Measurements from ENCODE around the gene UACA.

Gene UACA

DNA sequence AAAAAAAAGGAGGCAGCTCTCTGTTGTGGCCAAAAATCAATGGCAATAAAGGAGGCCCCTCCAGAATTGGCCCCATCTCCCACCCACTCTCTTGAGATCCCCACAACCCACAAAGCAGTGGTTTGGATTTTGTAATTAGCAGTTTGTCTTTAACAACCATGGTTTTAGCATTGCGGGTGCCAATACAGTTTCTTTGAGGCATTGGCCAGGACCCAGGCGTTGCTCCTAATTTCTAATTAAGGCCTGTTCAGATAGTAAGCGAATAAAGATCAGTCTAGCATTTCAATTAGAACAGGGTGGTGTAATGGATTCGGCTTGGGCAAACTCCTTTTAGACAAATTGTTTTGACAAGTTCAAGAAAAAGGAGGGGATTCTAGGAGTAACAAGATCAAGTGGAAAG lies 23.6 kb upstream of the UACA start:
- no peak for DNase-seq

DNA sequence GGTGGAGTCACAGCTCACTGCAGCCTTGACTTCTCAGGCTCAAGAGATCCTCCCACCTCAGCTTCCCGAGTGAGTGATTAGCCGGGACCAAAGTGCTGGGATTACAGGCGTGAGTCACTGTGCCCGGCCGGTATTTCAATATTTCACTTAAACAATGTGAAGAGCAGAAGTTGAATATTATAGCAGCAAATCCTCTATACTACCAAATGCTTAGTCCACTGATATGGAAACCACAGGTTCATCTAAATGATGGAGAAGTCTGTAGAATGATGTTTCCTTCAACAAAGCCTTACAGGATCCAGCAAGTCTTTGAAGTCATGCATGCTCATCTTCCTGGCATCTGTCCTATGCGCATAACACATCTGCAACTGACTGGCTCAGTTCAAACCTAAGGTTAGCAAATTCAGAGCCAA lies 20.3 kb upstream of the UACA start:
- no peak for DNase-seq

DNA sequence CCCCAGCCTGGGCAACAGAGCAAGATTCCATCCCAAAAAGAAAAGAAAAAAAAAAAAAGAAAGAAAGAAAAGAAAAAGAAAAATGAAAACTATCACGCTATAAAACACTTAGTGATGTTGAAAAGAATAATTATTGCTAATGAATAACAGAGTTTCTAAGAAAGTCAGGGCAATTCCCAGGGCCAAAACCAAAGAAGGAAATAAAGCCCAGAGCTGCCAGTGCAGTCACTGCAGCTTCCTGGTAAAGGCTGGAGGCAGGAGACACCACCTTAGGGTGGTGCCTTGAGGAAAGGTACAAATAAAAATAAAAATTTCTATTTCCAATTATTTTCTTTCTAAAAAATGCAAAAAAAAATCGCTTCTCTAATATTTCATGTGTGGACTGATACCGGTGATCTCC lies 19.7 kb upstream of the UACA start:
- no peak for DNase-seq

DNA sequence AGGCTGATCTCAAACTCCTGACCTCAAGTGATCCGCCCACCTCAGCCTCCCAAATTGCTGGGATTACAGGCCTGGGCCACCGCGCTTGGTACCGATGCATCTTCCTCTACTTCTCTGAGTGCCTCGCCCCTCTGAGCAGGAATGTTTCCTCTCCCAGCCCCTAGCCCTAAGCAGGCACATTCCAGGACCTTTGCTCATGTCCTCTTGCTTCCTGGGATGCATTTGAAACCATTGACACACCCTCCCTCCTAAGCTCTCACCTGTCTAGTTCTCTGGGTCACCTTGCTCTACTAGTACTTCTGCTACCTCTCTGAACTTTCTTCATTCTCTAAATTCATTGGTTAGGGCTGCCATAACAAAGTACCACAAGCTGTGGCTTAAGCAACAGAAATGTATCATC lies 17.9 kb upstream of the UACA start:
- DNase-seq = no peak

DNA sequence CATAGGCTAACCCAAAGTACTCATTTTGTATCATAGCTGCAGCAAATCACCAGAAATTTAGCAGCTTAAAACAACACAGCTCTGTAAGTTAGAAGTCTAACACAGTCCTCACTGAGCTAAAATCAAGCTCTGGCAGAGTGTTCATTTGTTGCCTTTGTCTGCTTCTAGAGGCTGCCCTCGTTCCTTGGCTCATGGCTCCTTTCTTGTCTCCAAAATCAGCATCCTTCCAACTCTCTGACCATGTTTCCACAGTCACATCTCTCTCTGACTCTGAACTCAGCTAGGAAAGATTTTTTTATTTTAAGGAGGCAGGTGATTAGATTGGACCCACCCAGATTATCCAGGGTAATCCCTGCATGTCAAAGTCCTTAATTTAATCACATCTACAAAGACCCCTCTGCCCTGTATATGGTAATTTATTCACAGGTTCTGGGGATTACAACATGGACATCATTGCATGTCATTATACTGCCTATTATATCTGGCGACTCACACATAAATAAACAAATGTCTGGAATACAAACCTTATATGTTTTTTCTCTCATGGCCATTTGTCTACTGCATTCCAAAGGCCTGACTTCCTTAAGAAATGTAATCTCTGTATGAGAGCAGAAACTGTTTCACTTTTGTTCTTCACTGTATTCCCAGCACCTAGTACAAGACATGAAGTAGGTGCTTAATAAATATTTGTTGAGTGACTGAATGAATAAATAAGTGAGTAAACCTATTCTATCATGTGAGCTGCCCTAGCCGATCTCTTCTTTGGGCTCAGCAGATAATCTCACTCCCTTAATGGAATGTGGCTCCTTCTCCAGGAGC lies 15.1 kb upstream of the UACA start:
- DNase-seq = no peak

DNA sequence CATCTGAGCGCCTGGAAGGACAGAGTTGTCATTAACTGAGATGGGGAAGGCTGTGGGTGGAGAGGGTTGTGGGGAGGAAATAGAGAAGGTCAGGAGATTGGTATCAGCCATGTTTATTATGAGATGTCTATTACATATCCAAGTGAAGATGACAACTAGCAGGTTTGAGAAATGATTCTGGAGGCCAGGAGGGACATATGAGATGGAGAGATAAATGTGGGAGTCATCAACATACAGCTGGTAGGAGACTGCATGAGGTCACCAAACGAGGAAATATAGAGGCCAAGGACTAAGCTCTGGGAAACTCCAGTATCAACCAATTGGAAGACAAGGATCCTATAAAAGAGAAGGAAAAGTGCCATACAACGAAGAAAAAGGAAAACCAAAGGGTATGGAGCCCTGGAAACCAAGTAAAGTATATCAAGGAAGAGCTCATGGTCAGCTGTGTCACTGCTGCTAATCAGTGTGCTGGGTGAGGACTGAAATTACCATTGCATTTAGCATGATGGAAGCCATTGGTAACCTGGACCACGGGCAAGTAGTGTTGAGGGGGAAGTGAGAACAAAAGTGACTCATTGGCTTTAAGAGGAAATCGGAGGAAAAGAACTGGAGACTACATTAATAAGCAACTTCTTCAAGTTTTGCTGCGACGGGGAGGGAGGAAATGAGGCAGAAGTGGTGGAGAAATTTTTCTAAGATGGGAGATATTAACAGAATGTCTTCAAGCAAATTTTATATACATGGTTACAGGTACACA lies 14.0 kb upstream of the UACA start:
- no peak for DNase-seq

DNA sequence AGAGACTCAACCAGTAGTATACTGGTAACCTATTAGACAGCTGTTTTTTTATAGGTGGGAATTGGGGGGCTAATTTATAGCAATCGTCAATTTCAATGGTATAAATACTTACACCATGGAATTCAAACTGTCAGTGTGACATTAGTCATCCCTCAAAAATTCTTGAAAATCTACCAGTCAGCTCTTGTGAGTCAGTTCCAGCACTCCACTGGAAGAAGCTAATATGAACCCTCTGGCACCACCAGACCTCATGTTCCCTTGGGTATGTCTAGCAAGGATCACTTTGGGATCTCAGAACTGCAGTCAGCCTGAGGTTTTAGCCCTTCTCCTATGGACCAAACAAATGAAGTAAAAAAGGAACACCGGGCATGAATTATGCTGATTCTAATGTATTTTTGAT lies 11.8 kb upstream of the UACA start:
- no peak for DNase-seq

DNA sequence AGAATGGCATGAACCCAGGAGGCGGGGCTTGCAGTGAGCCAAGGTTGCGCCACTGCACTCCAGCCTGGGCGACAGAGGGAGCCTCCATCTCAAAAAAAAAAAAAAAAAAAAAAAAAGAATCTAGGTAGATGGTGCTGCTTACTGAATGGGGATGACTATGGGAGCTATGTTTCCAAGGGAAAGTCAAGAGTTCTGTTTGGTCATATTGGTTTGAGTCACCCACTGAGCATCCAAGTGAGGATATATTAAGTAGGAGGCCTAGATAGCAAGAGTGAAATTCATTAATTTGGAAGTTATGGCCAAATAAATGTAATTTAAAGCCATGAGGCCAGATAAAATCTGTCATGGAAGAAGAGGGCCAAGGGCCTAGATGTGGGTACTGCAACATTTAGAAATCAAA lies 9.0 kb upstream of the UACA start:
- no peak for DNase-seq

DNA sequence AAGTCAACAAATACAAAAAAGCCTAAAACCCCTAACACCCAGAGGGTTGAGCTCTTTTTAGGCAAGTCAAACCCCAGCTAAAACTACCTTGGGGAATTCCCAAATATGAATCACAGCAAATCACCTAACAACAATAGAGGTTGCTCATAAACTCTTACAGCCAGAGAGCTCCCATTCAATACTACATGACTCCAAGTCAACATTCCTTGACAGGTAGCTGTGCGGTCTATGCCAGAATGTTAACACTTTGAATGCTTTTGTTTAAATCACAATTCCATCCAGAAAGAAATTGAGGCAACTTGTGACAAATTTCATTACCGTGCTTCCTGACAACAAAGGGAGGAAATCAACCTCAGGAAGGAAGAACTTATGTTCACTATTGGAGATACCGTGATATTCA lies 7.5 kb upstream of the UACA start:
- DNase-seq = no peak

DNA sequence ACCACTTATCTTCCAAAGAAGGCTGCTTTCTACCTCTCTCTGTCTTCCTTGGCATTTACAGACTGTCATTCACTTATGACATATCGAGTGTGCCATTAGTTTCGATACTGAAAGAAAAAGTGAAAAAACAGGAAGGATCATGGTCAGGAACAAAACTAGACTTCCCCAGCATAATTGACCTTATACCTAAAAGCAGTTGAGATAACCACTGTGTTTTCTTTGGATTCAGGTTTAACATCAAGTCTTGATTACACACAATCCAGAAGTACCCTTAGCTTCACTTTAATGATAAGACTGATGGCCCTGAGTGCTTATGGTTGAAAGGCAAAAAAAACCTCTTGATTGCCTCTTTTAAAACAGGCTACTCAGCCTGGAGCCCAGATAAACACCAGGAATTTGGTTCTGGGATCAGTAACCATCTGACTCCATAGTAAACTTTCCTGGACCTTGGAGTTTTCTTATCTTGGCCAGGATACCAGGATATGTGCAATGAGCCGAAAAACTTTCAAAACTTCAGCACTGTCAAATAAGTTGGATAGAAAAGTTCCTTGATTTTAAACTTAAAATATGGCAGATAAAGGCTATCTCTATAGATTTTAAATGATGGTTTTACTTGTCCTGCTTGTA lies 5.0 kb upstream of the UACA start:
- no peak for DNase-seq

DNA sequence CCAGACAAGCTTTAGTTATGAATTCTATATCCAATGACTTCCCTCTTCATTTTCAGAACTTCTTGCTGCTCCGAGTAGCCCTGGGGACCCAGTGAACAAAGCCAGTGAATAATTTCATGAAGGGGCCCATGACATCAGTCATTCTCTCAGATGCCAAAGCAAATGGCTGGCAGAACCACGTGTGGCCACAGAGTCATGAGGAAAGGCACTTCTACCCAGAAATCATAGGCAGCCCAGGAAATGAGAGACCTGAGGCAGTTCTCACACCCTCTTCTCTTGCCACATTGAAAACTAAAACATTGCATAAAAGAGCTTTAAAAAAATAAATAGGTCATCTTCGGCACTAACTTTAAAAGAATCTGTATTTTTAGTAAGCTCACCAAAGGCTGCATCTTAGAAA lies 4.3 kb upstream of the UACA start:
- DNase-seq = no peak

DNA sequence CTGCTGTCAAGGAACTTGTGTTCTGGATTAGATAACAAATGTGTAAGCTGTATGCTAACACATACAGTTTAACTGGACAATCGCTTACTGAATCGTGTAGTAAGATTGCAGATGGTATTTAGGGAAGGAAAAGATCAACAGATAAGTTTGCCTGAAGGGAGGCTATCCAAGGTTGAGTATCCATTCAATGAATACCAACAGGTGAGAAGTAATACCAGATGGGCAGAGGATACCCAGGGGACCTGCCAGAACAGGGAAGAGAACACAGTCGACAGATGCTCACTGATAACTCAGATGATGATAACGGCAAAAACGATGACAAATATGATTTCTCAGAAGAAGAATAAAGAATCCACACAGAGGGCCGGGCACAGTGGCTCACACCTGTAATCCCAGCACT lies 3.2 kb upstream of the UACA start:
- no peak for DNase-seq

DNA sequence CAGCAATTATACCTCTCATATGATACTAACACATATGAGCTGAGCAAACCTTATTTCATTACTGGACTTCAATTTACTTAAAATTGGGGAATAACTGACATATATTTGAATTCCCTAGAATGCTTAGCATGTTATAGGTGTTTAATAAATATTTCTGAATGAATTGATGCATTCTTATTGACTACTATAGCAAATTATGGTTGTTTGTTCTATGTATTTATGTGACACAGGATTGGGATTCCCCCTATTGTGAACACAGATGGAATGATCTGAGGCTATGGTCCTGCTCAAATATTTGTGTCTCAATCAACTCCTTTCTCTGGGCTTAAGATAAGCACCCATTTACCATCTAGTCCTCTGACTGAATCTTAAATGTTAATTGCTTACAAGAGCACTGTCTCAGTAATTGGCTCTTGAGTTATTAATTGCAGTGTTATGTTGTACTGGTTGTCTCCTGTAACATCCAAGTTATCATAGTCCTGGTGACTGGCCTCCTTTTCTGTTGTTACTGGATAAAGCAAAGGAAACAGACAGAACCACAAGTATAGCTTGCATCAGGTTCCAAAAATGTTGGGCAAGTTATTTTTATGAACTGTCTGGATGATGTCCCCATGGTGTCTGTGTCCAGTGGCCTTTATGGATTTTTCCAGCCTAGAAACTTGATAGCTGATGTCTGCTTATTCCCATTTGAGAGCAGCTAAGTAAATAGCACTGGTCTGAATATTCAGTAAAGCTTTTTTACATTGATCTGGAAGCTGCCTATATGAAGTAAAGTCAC lies 2.3 kb upstream of the UACA start:
- no peak for DNase-seq

DNA sequence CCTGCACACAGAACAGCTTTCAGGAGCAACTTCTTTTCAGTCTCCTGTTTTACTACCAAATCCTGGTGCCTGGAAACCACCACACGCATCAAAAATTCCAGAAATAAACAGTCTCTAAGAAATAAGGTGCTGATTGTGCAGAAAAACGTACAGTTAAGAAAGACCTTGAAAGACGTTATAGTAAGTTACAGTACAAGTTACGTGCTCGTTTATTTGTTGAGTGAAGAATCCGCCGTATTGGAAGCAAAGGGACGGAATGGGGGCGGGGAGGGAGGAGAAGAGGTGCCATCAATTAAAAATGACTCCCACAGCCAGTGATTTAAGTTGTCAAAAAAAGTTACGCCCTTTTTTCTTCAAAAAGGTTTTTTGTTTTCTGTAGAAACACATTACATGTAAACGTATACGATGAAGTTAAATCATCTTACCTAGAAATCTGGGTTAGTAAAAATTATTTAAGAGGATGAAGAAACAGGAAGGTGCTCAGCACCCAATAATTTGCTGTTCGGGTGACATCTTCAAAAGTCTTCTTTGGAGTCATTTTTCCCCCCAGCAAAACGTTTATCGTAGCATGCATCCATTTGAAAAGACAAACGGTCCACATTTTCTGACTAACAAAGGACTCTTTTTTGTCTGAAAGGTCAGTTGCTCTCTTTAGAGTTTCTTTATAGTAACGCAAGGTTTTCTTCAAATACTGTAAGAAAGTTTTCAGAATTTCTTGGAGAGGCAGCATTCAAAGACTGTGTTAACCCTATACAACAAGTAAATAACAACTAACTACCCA lies 782 bp upstream of the UACA start:
- no peak for DNase-seq

DNA sequence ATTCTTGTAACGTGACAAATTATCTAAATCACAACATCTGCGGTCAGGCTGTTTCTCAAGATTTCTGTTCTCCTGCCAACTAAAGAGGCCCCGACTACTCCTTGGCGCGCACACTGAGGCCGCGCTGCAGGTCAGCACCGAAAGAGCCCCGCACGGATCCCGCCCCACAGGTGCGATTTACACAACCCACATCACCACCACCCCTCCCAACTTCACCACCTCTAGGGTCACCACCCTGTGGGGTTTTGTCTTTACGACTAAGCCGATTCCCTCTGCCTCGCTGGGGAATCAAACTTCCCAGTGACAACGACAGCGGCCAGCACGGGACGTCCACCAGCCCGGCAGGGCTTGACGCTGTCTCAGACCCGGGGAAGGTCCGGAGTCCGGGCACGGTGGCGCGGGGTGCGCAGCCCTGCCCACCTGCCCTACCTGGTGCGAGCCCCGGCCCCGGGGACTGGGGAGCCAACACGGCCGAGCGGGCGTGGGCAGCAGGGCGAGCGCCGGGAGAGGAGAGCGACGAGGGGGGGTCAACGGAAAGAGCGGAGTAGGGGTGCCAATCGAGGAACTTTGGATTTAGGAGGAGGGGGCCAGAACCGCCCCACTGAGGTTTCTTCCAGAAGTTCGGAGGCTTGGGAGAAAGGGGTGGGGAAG lies 764 bp downstream of the UACA start:
- peak in 4 of 14 donors; percentile 38 to 45 (median 43) for DNase-seq

DNA sequence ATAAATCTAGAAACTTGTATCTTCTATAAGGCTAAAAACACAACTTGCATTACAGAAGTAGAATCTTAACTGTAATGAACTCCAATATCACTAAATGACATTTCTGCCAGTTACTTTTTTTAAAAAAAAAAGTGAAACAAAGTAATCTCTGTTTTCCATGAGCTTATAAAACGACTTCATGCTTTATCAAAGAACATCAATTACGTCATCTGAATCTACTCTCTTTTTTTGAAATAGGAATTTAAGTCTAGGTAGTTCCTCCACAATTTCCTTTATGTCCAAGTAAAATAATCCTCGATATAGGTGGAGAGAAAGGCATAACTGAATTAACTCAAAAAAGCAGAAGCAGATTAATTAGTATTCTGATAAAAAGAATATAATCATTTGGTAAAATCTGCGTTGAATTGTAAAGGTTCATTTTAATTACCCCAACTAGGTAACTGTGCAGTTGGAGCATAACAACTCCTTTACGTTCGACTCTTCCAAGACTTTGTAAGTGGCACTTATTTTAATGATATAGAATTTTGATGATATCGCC lies 1.4 kb downstream of the UACA start:
- no peak for DNase-seq

DNA sequence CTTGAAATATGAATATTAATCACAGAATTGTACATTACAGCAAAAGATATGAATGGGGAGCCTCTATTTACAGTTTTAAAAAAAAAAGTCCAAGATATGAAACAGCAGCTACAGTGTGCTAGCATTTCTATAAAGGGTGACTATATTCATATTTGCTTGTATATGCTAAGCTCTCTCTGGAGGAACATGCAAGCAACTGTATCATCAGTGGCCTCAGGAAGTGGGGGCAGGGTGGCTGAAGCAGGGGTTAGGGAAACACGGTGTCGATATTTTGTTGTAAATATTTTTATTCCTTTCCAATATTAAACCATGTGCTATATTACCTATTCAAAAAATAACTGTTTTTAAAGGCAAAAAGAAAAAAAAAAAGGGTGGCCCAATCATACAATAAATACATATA lies 2.3 kb downstream of the UACA start:
- no peak for DNase-seq

DNA sequence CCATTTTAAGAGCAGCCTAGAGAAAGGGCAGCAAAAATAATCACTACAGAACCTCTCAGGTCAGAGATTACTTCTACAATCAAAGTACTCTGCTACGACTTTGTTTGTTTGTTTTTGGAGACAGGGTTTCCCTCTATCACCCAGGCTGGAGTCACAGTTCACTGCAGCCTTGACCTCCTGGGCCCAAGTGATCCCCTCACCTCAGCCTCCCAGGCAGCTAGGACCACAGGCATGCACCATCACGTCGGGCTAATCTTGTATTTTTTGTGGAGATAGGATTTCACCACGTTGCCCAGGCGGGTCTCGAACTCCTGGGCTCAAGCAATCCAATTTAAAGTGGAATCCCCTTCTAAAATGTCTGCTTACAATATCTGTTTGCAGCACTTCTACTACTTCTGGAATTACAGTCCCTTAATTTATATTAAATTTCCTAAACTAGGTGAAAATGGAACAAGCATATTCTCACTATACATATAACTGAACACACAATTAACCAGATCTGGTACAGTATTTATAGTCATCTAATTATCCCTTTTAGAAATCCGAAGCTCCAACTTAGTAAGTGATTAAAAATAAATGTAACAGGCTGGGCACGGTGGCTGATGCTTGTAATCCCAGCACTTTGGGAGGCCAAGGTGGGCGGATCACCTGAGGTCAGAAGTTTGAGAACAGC lies 4.4 kb downstream of the UACA start:
- DNase-seq = no peak

DNA sequence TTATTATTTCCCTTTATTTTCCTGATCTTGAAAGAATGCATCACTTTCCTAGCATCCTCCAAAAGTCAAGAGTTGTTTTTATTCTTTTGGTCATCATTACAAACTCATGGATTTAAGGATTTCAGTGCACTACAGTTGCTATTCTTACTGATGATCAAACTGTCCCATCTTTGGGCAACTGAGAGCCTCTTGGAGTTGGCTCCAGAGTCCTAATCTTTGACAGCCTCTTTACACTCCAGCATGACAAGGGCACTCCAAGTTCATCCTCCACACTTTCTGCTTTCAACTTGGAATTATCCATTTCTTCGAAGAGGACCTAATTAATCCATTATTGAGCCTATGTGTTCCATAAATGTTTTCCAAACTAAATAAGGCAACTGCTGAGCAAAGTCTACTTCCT lies 5.7 kb downstream of the UACA start:
- DNase-seq = no peak

DNA sequence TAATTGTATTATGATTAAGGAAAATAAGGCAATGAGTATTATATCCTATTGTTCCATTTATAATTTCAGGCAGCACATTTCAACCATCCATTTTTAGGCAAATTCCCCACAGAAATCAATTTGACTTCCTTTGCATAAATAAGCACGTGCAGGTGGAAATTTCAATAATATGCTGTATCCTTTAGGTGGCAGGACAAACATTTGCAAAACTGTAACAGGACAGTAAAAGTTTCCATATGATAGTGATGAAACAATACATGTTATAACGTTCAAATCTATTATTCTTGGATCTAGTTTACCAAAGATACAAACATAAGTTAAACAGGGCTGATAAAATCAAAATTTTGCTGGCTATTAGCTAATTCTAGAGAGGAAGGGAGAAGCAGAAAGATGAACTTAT lies 8.5 kb downstream of the UACA start:
- no peak for DNase-seq

Data from C1 segment of cervical spinal cord (tissue), 14 donors.